Activated T-helper 1 cell treated with anti-CD3 and anti-CD28 coated beads, Interleukin-2, amount 50 U/mL, for 16 hours (primary cell): ENCODE data around the gene BMP2K.

Source experiments
- DNase-seq, 2 donors: peaks; one replicate each; pipeline ENCODE4 v3.0.0-alpha.2; 2020; ENCODE audit warnings: low read depth in 1 of 2, low spot score in 1 of 2

Gene BMP2K

DNA sequence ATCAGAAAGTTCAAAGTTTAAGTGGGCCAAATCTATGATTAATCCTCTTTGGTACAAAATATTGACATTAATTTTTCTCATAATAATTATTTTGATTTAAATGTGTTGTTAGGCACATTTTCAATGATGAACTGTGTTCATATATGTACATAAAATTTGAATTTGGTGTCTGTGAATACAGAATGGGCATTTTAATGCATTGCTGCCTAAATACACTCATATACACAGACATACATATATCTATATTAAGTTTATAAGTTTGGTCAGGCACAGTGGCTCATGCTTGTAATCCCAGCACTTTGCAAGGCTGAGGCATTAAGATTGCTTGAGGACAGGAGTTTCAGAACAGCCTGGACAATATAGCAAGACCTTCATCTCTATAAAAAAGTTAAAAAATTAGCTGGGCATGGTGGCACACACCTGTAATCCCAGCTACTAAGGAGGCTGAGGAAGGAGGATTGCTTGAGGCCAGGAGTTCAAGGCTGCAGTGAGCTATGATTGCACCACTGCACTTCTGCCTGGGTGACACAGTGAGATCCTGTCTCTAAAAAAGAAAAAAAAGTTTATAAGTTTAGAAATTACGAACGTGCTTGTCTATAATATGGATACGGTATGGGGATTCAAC, 12.3 kb upstream of the BMP2K start:
- no peak for DNase-seq

DNA sequence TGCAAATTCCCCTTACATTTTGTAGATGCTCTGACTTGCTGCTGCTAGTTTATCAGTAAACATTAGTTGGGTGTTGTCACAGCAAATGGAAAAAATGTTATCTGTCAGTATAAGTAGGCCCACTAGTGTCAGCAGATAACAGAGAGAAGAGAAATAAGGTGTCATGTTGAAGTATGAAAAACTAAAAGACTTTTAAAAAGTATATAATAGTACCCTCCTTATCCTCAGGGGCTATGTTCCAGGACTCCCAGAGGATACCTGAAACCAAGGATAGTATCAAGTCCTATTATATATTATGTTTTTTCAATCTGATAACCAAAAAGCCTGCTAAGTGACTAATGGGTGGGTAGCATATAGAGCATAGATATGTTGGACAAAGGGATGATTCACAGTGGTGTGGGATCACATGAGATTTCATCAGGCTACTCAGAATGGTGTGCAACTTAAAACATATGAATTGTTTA, 11.6 kb upstream of the BMP2K start:
- DNase-seq: no peak

GRCh38 chr4:78765432-78766006, 10.6 kb upstream of the BMP2K start:
- DNase-seq: no peak

- DNase-seq: no peak
These were observed 10.1 kb upstream of the BMP2K start for GRCh38 chr4:78766026-78766425.

- DNase-seq: no peak
These were observed 9.5 kb upstream of the BMP2K start for GRCh38 chr4:78766650-78767049.

- DNase-seq: no peak
These were observed 8.8 kb upstream of the BMP2K start for GRCh38 chr4:78767350-78767749.

GRCh38 chr4:78768452-78769180, 7.5 kb upstream of the BMP2K start:
- no peak for DNase-seq

DNA sequence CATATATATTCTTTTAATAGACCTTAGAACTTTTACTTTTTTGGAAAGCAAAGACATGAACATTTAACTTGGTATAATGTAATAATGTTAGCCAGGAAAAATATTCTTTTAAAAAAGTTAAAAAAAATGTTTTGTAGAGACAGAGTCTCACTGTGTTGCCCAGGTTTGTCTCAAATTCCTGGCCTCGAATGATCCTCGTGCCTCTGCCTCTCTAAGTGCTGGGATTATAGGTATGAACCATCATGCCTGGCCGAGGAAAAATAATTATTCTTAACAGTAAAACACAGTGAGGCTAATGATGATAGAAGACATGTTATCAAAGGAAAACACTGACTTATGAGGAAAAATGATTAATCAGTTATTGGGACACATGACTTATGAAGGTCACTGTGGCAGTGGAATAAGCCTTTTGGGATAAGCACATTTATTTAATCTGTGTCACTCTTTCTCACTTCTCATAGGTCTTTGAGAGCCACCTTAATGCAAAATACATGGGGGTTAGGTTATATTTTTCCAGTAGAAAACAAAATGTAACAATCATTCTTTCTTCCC, 6.0 kb upstream of the BMP2K start:
- no peak for DNase-seq

GRCh38 chr4:78772526-78773091, 3.5 kb upstream of the BMP2K start:
- DNase-seq: no peak

- no peak for DNase-seq
These were observed 1.7 kb upstream of the BMP2K start for GRCh38 chr4:78774417-78774816.

- DNase-seq: peak; percentile 67 to 83
These were observed 659 bp upstream of the BMP2K start for GRCh38 chr4:78775303-78776078.

DNA sequence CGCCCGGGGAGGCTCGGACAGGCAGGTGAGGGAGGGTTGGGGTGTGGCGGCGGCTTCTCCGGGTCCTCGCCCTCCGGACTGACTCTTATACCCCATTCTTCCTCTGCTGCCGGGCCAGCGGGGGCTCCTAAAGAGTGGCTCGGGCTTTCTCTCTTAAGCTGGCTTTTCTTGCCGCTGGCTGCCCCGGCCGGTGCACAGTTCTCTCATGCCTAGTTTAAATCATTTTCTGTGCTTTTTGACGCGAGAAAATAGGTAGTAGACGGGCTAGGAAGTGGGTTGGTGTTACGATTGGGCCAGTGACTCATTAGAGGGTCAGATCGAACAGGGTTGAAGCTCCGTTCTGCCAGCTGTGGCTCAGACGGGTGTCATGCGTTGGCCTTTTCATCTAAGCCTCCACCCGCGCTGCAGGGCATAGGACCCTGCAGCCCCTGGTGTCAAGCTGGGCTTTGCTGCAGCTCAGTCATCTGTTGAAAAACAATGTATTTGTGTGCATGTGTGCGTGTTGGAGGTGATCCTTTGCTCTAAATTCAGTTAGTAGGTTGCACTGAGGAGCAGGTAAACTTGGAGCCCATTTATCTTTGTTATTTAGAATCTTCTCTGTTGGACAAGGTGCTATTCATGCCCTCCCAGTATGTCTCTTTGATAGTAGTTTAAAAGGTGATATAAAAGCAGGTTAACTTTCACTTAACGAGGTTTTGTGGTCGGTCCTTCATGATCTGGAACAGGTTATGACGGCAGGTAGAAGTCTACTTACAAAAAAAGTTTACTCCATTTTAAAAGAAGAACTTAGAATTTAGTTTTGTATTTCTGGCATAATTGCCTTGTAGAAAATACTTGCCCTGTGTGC, 802 bp downstream of the BMP2K start:
- peak; percentile 15 to 20 for DNase-seq

GRCh38 chr4:78777576-78777940, 1.4 kb downstream of the BMP2K start:
- no peak for DNase-seq

GRCh38 chr4:78778530-78778929, 2.4 kb downstream of the BMP2K start:
- no peak for DNase-seq

GRCh38 chr4:78779280-78779679, 3.1 kb downstream of the BMP2K start:
- no peak for DNase-seq

GRCh38 chr4:78780093-78780492, 3.9 kb downstream of the BMP2K start:
- DNase-seq: no peak

DNA sequence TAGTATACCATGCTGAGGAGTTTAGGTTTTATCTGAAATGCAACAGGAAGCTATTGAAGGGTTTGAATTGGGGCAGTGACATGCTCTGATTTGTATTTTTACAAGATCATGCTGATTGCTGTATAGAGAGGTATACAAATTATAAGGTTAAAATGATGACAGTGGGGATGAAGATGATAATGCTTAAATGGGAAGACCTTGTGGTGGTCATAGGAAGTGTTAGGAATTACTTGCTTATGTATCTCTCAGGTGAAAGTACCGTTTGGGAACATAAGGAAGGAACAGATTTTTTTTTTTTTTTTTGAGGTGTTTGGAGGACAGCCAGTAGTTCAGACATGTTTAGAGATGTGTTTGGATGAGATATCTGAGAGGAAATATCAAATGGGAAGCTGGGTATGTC, 5.0 kb downstream of the BMP2K start:
- DNase-seq: no peak

GRCh38 chr4:78781924-78782323, 5.8 kb downstream of the BMP2K start:
- no peak for DNase-seq

DNA sequence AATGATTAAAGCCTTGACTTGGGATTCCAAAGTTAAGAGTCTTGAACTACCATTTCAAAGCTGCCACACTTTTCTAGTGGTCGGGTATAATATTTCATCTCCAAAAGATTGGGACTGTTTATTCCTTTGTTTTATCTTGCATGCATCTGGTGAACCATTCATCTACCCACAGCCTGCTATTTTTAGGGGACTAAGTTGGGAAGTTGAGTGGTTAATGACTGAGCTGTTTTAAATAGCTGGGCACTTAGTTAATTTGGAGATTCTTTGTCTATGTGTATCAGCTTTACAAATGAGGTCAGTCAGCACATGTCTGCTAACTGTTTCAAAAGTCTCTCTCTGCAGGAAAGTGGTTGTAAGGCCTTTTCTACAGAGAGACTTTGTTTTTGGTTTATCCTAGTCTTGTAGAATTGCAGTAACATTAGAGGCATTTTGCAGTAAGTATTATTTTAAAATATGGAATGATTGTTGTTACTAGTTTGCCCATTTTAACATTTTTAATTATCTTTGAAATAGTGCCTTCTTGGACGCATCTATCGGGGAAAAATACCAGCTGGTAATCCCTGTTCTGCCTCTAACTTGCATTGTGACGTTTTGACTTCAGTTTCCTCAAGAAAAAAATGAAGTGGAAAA, 8.2 kb downstream of the BMP2K start:
- no peak for DNase-seq
